ENCODE measurements around the gene EEF2K. TPM values are rescaled to one million over a fixed set of nuclear protein-coding genes. Genes with fewer than 3 reads are reported as not detected.

Gene EEF2K
- total and polyA plus RNA-seq, 2 of the 13 experiments (the other 11 are each of a cell fraction or from before 2014, with no cell fraction given): 22.0 to 23.8 TPM

GRCh38 chr16:22188595-22189442, 17.3 kb upstream of the EEF2K start (continued):
- no peak for TF ChIP-seq CENPBD1 (CRISPR knock-in tag; IDR thresholded peaks at IDR 0.05; ENCODE audit: borderline replicate concordance, low read depth)
- no peak for TF ChIP-seq ZNF224 (CRISPR knock-in tag; IDR thresholded peaks at IDR 0.05)
- TF ChIP-seq ZNF776 (CRISPR knock-in tag; IDR thresholded peaks at IDR 0.05): no peak
- peak; percentile 75; the same call in 1 of the 2 replicates for TF ChIP-seq ZNF557 (CRISPR knock-in tag; IDR thresholded peaks at IDR 0.05)
- TF ChIP-seq JUND (CRISPR knock-in tag; IDR thresholded peaks at IDR 0.05): no peak; the same call in 1 of the 2 replicates
- no peak for TF ChIP-seq RARG (CRISPR knock-in tag; IDR thresholded peaks at IDR 0.05; ENCODE audit: low read depth)
- TF ChIP-seq GATAD1 (CRISPR knock-in tag; IDR thresholded peaks at IDR 0.05): peak; percentile 71
- TF ChIP-seq GMEB2 (CRISPR knock-in tag; IDR thresholded peaks at IDR 0.05; ENCODE audit: low read depth): no peak
- no peak for TF ChIP-seq ZNF24 (IDR thresholded peaks at IDR 0.05)
- no peak for TF ChIP-seq MLLT10 (CRISPR knock-in tag; IDR thresholded peaks at IDR 0.05)
- TF ChIP-seq ZMAT3 (CRISPR knock-in tag; conservative IDR thresholded peaks at IDR 0.05): no peak
- TF ChIP-seq ZNF883 (CRISPR knock-in tag; IDR thresholded peaks at IDR 0.05; ENCODE audit: not compliant biosample characterization): no peak
- TF ChIP-seq CBX1 (IDR thresholded peaks at IDR 0.05; ENCODE audit: low read depth): peak; percentile 64
- TF ChIP-seq ZNF280D (CRISPR knock-in tag; IDR thresholded peaks at IDR 0.05): no peak
- TF ChIP-seq ZNF740 (CRISPR knock-in tag; IDR thresholded peaks at IDR 0.05): no peak; the same call in 1 of the 2 replicates
- TF ChIP-seq CBFB (CRISPR knock-in tag; IDR thresholded peaks at IDR 0.05): no peak
- no peak for TF ChIP-seq ZNF138 (CRISPR knock-in tag; IDR thresholded peaks at IDR 0.05; ENCODE audit: low read depth)
- no peak for TF ChIP-seq RFXANK (CRISPR knock-in tag; IDR thresholded peaks at IDR 0.05)
- no peak for TF ChIP-seq REXO4 (CRISPR knock-in tag; IDR thresholded peaks at IDR 0.05; ENCODE audit: borderline replicate concordance)
- no peak for TF ChIP-seq UBTF (CRISPR knock-in tag; IDR thresholded peaks at IDR 0.05)
- no peak for TF ChIP-seq ZNF160 (CRISPR knock-in tag; IDR thresholded peaks at IDR 0.05)
- TF ChIP-seq ZNF558 (CRISPR knock-in tag; IDR thresholded peaks at IDR 0.05; ENCODE audit: borderline replicate concordance): no peak
- peak; percentile 61; the same call in 1 of the 2 replicates for TF ChIP-seq HNF4A (CRISPR knock-in tag; IDR thresholded peaks at IDR 0.05)

All from HepG2 (cell line).